Uterus (tissue), 4 donors: ENCODE measurements around the gene WIPF3. TPM values are rescaled to one million over a fixed set of nuclear protein-coding genes. Genes with fewer than 3 reads are reported as not detected.
A peak's percentile ranks its signal among the peaks of the same experiment; 100 is the strongest.

Source experiments
- DNase-seq, 2 donors: peaks; one replicate each; pipeline ENCODE4 v3.0.0-alpha.2; 2019 to 2020
- H3K27ac ChIP-seq, 2 donors: fragments of 200-600 bp; sonication (generic); 1 replicate in 1 of 2; 2 replicates in 1 of 2; pipeline ENCODE4 v1.5.1; 2016 to 2018
- H3K27me3 ChIP-seq, 2 donors: fragments of 200-600 bp; sonication (generic); one replicate each; pipeline ENCODE4 v1.5.1; 2018 to 2019; ENCODE audit warnings: control low read depth in 1 of 2
- H3K36me3 ChIP-seq, 2 donors: fragments of 200-600 bp; sonication (generic); one replicate each; pipeline ENCODE4 v1.5.1; 2019; ENCODE audit warnings: control low read depth in 1 of 2
- H3K4me1 ChIP-seq, 2 donors: fragments of 200-600 bp; sonication (generic); one replicate each; pipeline ENCODE4 v1.5.1; 2018 to 2019; ENCODE audit warnings: control low read depth in 1 of 2
- H3K4me3 ChIP-seq, 2 donors: fragments of 200-600 bp; sonication (generic); 1 replicate in 1 of 2; 2 replicates in 1 of 2; pipeline ENCODE4 v1.5.1; 2018 to 2019; ENCODE audit warnings: mild to moderate bottlenecking in 1 of 2
- H3K9me3 ChIP-seq, 2 donors: fragments of 200-600 bp; sonication (generic); one replicate each; pipeline ENCODE4 v1.5.1; 2019; ENCODE audit warnings: control low read depth in 1 of 2
- CTCF ChIP-seq, 4 experiments: fragments of 200-600 bp in 2 of 4; fragments of 450-650 bp in 2 of 4; sonication (generic) in 2 of 4; IDR thresholded peaks; one replicate each; pipeline ENCODE4 v1.5.1; 2016 to 2019; ENCODE audit warnings: antibody characterized with exemption in 4 of 4, mild to moderate bottlenecking in 2 of 4, moderate library complexity in 1 of 4
- POLR2A ChIP-seq, 2 donors: fragments of 450-650 bp; IDR thresholded peaks; one replicate each; pipeline ENCODE4 v1.6.1; 2016; ENCODE audit warnings: antibody characterized with exemption in 2 of 2, mild to moderate bottlenecking in 1 of 2, moderate library complexity in 1 of 2
- intact Hi-C: fragments of 100-400 bp; cut with DNase I; formaldehyde crosslinking; loops from one replicate; pipeline ENCODE4 v1.15.1; 2023; ENCODE audit warnings: low total_unique reads
- total RNA-seq, 4 donors: library from RNA; depleted of rRNA in 3 of 4; stranded (reverse); fragments of >200 nt in 3 of 4; gene quantifications; one replicate each; pipeline versions ENCODE4 v1.1.0 to v1.2.4, GENCODE V29; 2014 to 2023
- donor health status: DM: yes; HTN: yes; CAD: no.

WIPF3 gene
- total RNA-seq, 4 donors from 2014 or later, result 0.35 to 5.4 (median 2.4) TPM

DNA sequence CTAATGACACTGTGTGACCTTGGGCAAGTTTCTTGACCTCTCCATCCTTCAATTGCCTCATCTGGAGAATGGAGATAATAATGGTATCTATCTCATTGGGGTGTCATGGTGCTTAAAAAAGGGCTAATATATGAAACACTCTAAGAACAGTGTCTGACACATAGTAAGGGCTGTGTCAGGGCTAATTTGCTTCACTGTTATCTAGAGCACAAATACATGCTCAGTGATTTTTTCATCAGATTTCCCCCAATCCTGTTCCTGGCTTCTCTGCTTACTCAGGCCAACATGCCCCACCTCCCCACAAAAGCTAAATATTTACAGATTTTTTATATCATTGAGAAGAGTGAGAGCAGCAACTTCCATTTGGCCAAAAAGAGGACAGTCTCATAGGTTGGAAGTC lies 20.6 kb downstream of the WIPF3 start:
- Histone ChIP-seq H3K36me3 (no peaks in the 10 kb centered on the region), H3K27me3 (no peaks in the 10 kb centered on the region), H3K27ac (no peak overlapping the region), H3K4me1 (no peaks in the 10 kb centered on the region), H3K9me3 (no peaks in the 10 kb centered on the region), H3K4me3 (no peak overlapping the region)
- no peak for DNase-seq
- intact Hi-C loops, result no loop called here
- TF ChIP-seq CTCF (IDR thresholded peaks at IDR 0.05) (no peak), POLR2A (IDR thresholded peaks at IDR 0.05) (no peak)

DNA sequence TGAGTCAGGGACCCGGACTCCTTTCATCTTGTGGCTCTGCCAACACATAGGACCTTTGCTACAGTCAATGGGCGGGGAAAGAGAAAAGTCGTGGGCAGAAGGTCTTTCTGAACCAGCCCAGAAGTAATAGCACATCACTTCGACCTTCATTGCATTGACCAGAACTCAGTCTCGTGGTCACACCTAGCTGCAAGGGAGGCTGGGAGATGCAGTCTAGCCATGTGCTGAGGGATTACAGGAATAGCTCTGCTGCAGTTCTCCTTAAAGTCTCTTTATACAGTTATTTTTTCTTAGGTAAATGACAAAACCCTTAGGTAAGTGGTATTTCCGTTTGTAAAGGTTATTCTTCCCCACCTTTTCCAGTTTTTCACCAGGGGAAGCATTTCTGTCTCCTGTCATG lies 25.4 kb downstream of the WIPF3 start:
- intact Hi-C loops, result no loop called here

GRCh38 chr7:29833929-29834328 lies 27.6 kb downstream of the WIPF3 start:
- H3K36me3 ChIP-seq, result no peaks in the 10 kb centered on the region
- DNase-seq, result no peak
- TF ChIP-seq CTCF (IDR thresholded peaks at IDR 0.05), result no peak
- no peak for TF ChIP-seq POLR2A (IDR thresholded peaks at IDR 0.05)
- H3K4me1 ChIP-seq, result no peaks in the 10 kb centered on the region
- no peak overlapping the region for H3K27ac ChIP-seq
- intact Hi-C loops, result no loop called here
- H3K27me3 ChIP-seq, result no peaks in the 10 kb centered on the region
- no peaks in the 10 kb centered on the region for H3K9me3 ChIP-seq
- no peak overlapping the region for H3K4me3 ChIP-seq

More for the DNA sequence above, 25.4 kb downstream of the WIPF3 start:
- no peaks in the 10 kb centered on the region for H3K36me3 ChIP-seq
- H3K27me3 ChIP-seq, result no peaks in the 10 kb centered on the region
- no peak for DNase-seq
- no peaks in the 10 kb centered on the region for H3K4me1 ChIP-seq
- H3K9me3 ChIP-seq, result no peaks in the 10 kb centered on the region
- TF ChIP-seq CTCF (IDR thresholded peaks at IDR 0.05), result no peak
- no peak for TF ChIP-seq POLR2A (IDR thresholded peaks at IDR 0.05)
- no peak overlapping the region for H3K27ac ChIP-seq
- H3K4me3 ChIP-seq, result no peak overlapping the region

- H3K9me3 ChIP-seq, result no peaks in the 10 kb centered on the region
- DNase-seq, result no peak
- no peaks in the 10 kb centered on the region for H3K36me3 ChIP-seq
- H3K27me3 ChIP-seq, result no peaks in the 10 kb centered on the region
- H3K4me1 ChIP-seq, result no peaks in the 10 kb centered on the region
- TF ChIP-seq CTCF (IDR thresholded peaks at IDR 0.05), result no peak
- TF ChIP-seq POLR2A (IDR thresholded peaks at IDR 0.05), result no peak
- H3K4me3 ChIP-seq, result no peak overlapping the region
- H3K27ac ChIP-seq, result no peak overlapping the region
- intact Hi-C loops, result no loop called here
Measured at GRCh38 chr7:29835718-29836117, 29.4 kb downstream of the WIPF3 start.

DNA sequence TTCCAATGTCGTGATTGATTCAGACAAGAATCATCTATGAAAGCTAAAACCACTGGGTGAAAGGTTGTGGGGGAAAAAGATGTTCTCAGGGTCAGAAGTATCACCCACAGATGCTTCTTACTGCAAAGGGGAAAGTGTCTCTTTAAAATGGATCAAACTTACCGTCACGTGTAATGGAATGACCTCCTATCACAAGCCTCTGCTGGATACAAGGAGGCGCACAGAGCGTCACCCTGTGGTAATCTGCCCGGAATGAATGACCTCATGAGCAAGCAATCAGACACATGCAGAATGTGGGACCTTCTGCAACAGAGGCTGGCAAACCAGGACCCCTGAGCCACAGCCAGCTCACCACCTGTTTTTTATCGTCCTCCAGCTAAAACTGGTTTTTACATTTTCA lies 33.0 kb downstream of the WIPF3 start:
- intact Hi-C loops, result no loop called here
- DNase-seq, result peak; percentile 24 to 49

More for the DNA sequence above, 33.0 kb downstream of the WIPF3 start:
- H3K36me3 ChIP-seq, result no peaks in the 10 kb centered on the region
- H3K27me3 ChIP-seq, result no peaks in the 10 kb centered on the region
- H3K9me3 ChIP-seq, result no peaks in the 10 kb centered on the region
- no peak overlapping the region for H3K27ac ChIP-seq
- no peak for TF ChIP-seq CTCF (IDR thresholded peaks at IDR 0.05)
- TF ChIP-seq POLR2A (IDR thresholded peaks at IDR 0.05), result no peak
- no peak overlapping the region for H3K4me3 ChIP-seq
- no peaks in the 10 kb centered on the region for H3K4me1 ChIP-seq
